Subcutaneous abdominal adipose tissue (tissue), 5 donors: Measurements from ENCODE around the gene SLC2A4.

Source experiments
- H3K27ac ChIP-seq: one replicate; pipeline ENCODE4 v1.7.0; 2013; ENCODE audit warnings: low read depth, mild to moderate bottlenecking, inconsistent platforms, low read length, moderate library complexity
- H3K27me3 ChIP-seq, 5 donors: one replicate each; pipeline ENCODE4 v1.7.0; 2013; ENCODE audit warnings: low read length in 5 of 5, inconsistent platforms in 1 of 5; ENCODE audit not compliant: control insufficient read depth in 5 of 5, insufficient read depth in 4 of 5
- H3K36me3 ChIP-seq, 5 donors: one replicate each; pipeline ENCODE4 v1.7.0; 2013; ENCODE audit warnings: low read length in 5 of 5; ENCODE audit not compliant: control insufficient read depth in 5 of 5, insufficient read depth in 5 of 5
- H3K4me1 ChIP-seq, 5 donors: one replicate each; pipeline ENCODE4 v1.7.0; 2013; ENCODE audit warnings: low read length in 5 of 5, mild to moderate bottlenecking in 3 of 5, moderate library complexity in 1 of 5; ENCODE audit not compliant: control insufficient read depth in 5 of 5, insufficient read depth in 5 of 5
- H3K4me3 ChIP-seq, 5 donors: one replicate each; pipeline ENCODE4 v1.7.0; 2013; ENCODE audit warnings: low read length in 5 of 5, low read depth in 1 of 5
- H3K9ac ChIP-seq, 5 donors: one replicate each; pipeline ENCODE4 v1.7.0; 2013; ENCODE audit warnings: low read length in 5 of 5, mild to moderate bottlenecking in 4 of 5, moderate library complexity in 3 of 5
- H3K9me3 ChIP-seq, 5 donors: one replicate each; pipeline ENCODE4 v1.7.0; 2013; ENCODE audit warnings: low read length in 5 of 5; ENCODE audit not compliant: control insufficient read depth in 5 of 5
- donor health status: healthy.
- donor health status: healthy.
- donor health status: healthy.
- donor health status: healthy.
- donor health status: healthy.

Gene SLC2A4

DNA sequence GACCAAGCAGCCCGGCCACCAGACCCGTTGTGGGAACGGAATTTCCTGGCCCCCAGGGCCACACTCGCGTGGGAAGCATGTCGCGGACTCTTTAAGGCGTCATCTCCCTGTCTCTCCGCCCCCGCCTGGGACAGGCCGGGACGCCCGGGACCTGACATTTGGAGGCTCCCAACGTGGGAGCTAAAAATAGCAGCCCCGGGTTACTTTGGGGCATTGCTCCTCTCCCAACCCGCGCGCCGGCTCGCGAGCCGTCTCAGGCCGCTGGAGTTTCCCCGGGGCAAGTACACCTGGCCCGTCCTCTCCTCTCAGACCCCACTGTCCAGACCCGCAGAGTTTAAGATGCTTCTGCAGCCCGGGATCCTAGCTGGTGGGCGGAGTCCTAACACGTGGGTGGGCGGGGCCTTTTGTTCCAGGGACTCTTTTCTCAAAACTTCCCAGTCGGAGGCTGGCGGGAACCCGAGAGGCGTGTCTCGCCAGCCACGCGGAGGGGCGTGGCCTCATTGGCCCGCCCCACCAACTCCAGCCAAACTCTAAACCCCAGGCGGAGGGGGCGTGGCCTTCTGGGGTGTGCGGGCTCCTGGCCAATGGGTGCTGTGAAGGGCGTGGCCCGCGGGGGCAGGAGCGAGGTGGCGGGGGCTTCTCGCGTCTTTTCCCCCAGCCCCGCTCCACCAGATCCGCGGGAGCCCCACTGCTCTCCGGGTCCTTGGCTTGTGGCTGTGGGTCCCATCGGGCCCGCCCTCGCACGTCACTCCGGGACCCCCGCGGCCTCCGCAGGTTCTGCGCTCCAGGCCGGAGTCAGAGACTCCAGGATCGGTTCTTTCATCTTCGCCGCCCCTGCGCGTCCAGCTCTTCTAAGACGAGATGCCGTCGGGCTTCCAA, at the start of gene SLC2A4:
TSS of gene SLC2A4 (plus strand) at position 645 of the 879 bp plus-strand sequence. CDS start at position 862, 217 bp downstream.
- H3K9me3 ChIP-seq = no peaks in the 10 kb centered on the region
- peak within 1 kb of the TSS; percentile 28 to 77 (median 55) for H3K9ac ChIP-seq

GRCh38 chr17:7232114-7232513, 49.4 kb upstream of the SLC2A4 start:
- Histone ChIP-seq H3K27me3 (no peaks in the 10 kb centered on the region), H3K4me1 (peaks cover 2 to 42% (median 37%) of the 10 kb centered on the region in 5 donors), H3K4me3 (peak overlapping the region in 1 of 5 donors; percentile 46), H3K9me3 (no peaks in the 10 kb centered on the region), H3K36me3 (peaks cover 3 to 54% (median 49%) of the 10 kb centered on the region in 5 donors), H3K27ac (no peak overlapping the region), H3K9ac (peak overlapping the region in 1 of 5 donors; percentile 2)

More for the DNA sequence above, at the start of gene SLC2A4:
- peak within 1 kb of the TSS; percentile 54 to 69 (median 68) for H3K4me3 ChIP-seq
- H3K27ac ChIP-seq = peak within 1 kb of the TSS; percentile 90
- H3K4me1 ChIP-seq = peaks cover 7 to 61% (median 30%) of the 10 kb centered on the region in 5 donors
- H3K27me3 ChIP-seq = peaks cover 0 to 15% (median 0%) of the 10 kb centered on the region in 5 donors
- peaks cover 0 to 28% (median 24%) of the 10 kb centered on the region in 5 donors for H3K36me3 ChIP-seq

- Histone ChIP-seq H3K4me1 (peaks cover 5 to 48% (median 42%) of the 10 kb centered on the region in 5 donors), H3K36me3 (peaks cover 0 to 38% (median 35%) of the 10 kb centered on the region in 5 donors), H3K27ac (peak overlapping the region; percentile 92), H3K4me3 (peak overlapping the region; percentile 78 to 87 (median 84)), H3K9ac (peak overlapping the region; percentile 78 to 91 (median 82)), H3K27me3 (no peaks in the 10 kb centered on the region), H3K9me3 (no peaks in the 10 kb centered on the region)
Measured at GRCh38 chr17:7233701-7234082, 47.8 kb upstream of the SLC2A4 start.

GRCh38 chr17:7234083-7234951, 47.2 kb upstream of the SLC2A4 start, which contains the start of gene DVL2:
DVL2 (minus strand) TSS chr17:7234517; CDS start chr17:7234262, 255 bp downstream.
- Histone ChIP-seq H3K27ac (peak within 1 kb of the TSS; percentile 92), H3K9ac (peak within 1 kb of the TSS; percentile 78 to 91 (median 85))

GRCh38 chr17:7235693-7236665, 45.5 kb upstream of the SLC2A4 start:
- peak overlapping the region; percentile 92 for H3K27ac ChIP-seq
- no peaks in the 10 kb centered on the region for H3K9me3 ChIP-seq
- no peak overlapping the region for H3K9ac ChIP-seq
- H3K27me3 ChIP-seq = no peaks in the 10 kb centered on the region
- peaks cover 11 to 64% (median 55%) of the 10 kb centered on the region in 5 donors for H3K4me1 ChIP-seq
- peaks cover 0 to 28% (median 25%) of the 10 kb centered on the region in 5 donors for H3K36me3 ChIP-seq
- no peak overlapping the region for H3K4me3 ChIP-seq

More at GRCh38 chr17:7234083-7234951, 47.2 kb upstream of the SLC2A4 start, which contains the start of gene DVL2:
- peaks cover 0 to 32% (median 29%) of the 10 kb centered on the region in 5 donors for H3K36me3 ChIP-seq
- H3K9me3 ChIP-seq = no peaks in the 10 kb centered on the region
- peaks cover 5 to 50% (median 42%) of the 10 kb centered on the region in 5 donors for H3K4me1 ChIP-seq
- no peaks in the 10 kb centered on the region for H3K27me3 ChIP-seq
- H3K4me3 ChIP-seq = peak within 1 kb of the TSS; percentile 78 to 87 (median 84)

DNA sequence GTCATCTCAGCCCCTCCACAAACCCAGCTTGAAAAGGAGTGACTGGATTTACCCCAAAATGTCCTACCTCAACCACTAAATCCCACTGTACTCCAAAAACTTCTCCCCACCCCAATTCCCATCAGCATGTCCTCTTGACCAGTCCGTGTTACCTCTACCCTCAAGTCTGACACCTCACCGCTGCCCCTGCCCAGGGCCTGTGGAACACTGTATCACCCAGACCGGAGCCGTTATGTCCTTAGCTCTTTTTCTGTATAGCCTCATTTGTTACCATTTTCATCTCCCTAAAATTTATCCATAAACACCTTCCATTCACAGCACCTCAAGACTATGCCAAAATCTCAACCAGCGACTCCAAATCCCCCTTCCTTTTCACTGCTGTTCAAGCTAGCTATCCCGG, 44.7 kb upstream of the SLC2A4 start:
- Histone ChIP-seq H3K9ac (peak overlapping the region in 2 of 5 donors; percentile 60 to 70), H3K27ac (peak overlapping the region; percentile 92)

GRCh38 chr17:7237266-7237760, 44.2 kb upstream of the SLC2A4 start:
- Histone ChIP-seq H3K4me1 (peaks cover 16 to 69% (median 60%) of the 10 kb centered on the region in 5 donors), H3K9ac (peak overlapping the region; percentile 26 to 77 (median 60))

More for the DNA sequence above, 44.7 kb upstream of the SLC2A4 start:
- Histone ChIP-seq H3K4me1 (peaks cover 16 to 70% (median 62%) of the 10 kb centered on the region in 5 donors), H3K4me3 (no peak overlapping the region), H3K36me3 (peaks cover 0 to 30% (median 25%) of the 10 kb centered on the region in 5 donors), H3K9me3 (no peaks in the 10 kb centered on the region), H3K27me3 (no peaks in the 10 kb centered on the region)

DNA sequence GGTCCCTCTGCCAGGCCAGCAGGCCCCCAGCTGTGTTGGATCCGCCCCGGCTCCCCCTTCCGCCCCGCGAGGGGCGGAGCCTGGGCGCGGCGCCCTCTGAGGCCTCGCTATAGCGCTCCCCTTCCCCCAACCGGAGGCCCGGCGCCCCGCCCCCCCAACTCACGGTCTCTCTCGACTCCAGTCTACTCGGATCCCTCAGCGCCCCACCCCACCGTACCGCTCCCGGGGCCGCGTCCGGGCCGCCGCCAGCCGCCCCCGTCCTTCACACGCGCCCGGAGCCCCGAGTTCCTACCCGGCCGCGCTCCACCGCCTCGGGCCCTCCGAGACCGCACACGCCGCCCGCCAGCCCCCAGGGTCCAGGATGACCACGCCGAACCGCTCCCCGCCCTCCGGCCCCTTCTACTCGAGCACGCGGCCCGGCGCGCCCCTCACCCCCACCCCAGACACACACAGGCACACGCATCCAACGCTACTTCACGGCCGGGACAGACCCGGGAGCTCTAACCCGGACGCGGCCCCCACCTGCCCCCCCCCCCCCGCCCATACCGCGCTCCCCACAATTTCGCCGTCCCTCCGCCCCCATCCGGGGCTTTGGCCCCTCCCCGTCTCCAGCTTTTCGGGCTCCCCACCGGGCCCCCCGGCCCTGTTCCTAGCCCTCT, 43.6 kb upstream of the SLC2A4 start:
- Histone ChIP-seq H3K9ac (peak overlapping the region in 4 of 5 donors; percentile 26 to 77 (median 65)), H3K27me3 (no peaks in the 10 kb centered on the region), H3K9me3 (no peaks in the 10 kb centered on the region), H3K4me3 (peak overlapping the region; percentile 66 to 93 (median 88)), H3K36me3 (peaks cover 0 to 30% (median 25%) of the 10 kb centered on the region in 5 donors), H3K4me1 (peaks cover 16 to 67% (median 55%) of the 10 kb centered on the region in 5 donors), H3K27ac (peak overlapping the region; percentile 92)

More at GRCh38 chr17:7237266-7237760, 44.2 kb upstream of the SLC2A4 start:
- H3K36me3 ChIP-seq = peaks cover 0 to 30% (median 25%) of the 10 kb centered on the region in 5 donors
- H3K27me3 ChIP-seq = no peaks in the 10 kb centered on the region
- H3K4me3 ChIP-seq = peak overlapping the region; percentile 59 to 93 (median 88)
- no peaks in the 10 kb centered on the region for H3K9me3 ChIP-seq
- H3K27ac ChIP-seq = peak overlapping the region; percentile 92
